GM19397 (cell line): Measurements from ENCODE around the gene CDH3.

Source experiments
- ATAC-seq: cut with Tn5 transposase; IDR thresholded peaks from one replicate; pipeline ENCODE4 v1.9.1; 2021; ENCODE audit warnings: mild to moderate bottlenecking, moderate library complexity; ENCODE audit not compliant: unreplicated experiment

CDH3 gene

DNA sequence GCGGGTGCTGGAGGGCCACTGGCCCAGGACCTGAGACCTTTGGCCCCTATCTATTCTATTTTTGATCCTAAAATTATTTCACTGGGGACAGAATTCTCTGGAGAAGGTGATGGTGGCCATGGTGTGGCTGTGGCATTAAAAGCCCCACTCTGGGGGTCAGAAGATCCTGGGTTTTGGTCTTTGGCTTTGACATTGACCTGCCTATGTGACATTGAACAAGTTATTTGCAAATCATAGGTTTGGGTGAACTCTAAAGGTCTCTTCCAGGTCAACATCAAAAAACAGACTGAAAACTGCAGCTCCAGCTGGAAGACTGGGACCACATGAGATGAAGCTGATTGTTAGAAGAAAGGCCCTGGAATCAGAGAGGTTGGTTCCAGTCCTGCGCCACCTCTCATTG is 89.7 kb downstream of the CDH3 start:
- ATAC-seq: no peak

DNA sequence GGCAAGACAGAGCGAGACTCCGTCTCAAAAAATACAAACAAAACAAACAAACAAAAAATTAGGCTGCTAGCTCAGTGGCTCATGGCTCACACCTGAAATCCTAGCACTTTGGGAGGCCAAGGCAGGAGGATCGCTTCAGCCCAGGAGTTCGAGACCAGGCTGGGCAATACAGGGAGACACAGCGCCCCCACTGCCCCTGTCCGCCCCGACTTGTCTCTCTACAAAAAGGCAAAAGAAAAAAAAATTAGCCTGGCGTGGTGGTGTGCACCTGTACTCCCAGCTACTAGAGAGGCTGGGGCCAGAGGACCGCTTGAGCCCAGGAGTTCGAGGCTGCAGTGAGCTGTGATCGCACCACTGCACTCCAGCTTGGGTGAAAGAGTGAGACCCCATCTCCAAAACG is 91.5 kb downstream of the CDH3 start:
- ATAC-seq: no peak

DNA sequence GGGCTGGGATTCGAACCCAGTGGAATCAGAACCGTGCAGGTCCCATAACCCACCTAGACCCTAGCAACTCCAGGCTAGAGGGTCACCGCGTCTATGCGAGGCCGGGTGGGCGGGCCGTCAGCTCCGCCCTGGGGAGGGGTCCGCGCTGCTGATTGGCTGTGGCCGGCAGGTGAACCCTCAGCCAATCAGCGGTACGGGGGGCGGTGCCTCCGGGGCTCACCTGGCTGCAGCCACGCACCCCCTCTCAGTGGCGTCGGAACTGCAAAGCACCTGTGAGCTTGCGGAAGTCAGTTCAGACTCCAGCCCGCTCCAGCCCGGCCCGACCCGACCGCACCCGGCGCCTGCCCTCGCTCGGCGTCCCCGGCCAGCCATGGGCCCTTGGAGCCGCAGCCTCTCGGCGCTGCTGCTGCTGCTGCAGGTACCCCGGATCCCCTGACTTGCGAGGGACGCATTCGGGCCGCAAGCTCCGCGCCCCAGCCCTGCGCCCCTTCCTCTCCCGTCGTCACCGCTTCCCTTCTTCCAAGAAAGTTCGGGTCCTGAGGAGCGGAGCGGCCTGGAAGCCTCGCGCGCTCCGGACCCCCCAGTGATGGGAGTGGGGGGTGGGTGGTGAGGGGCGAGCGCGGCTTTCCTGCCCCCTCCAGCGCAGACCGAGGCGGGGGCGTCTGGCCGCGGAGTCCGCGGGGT is 92.1 kb downstream of the CDH3 start, which contains the start of gene CDH1:
Gene CDH1, plus strand, starts transcription at position 247 of the 684 bp plus-strand sequence. Its CDS starts 124 bp downstream, at position 371.
- ATAC-seq: no peak

DNA sequence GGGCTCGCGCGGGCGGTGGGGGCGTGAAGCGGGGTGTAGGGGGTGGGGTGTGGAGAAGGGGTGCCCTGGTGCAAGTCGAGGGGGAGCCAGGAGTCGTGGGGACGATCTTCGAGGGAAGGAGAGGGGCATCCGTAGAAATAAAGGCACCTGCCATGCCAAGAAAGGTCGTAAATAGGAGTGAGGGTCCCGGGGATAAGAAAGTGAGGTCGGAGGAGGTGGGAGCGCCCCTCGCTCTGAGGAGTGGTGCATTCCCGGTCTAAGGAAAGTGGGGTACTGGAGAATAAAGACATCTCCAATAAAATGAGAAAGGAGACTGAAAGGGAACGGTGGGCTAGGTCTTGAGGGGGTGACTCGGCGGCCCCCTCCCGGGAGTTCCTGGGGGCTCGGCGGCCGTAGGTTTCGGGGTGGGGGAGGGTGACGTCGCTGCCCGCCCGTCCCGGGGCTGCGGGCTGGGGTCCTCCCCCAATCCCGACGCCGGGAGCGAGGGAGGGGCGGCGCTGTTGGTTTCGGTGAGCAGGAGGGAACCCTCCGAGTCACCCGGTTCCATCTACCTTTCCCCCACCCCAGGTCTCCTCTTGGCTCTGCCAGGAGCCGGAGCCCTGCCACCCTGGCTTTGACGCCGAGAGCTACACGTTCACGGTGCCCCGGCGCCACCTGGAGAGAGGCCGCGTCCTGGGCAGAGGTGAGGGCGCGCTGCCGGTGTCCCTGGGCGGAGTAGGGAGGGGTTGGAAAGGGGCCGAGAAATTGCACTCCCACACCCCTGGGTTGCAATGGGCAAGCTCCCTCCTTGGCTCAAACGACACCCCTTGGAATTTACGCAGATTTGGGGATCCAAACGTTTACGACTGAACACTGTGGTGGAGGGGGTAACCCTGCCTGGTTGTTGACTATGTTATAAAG is 92.9 kb downstream of the CDH3 start:
- ATAC-seq: no peak

- ATAC-seq: no peak
These were observed 95.0 kb downstream of the CDH3 start for GRCh38 chr16:68739964-68740627.

DNA sequence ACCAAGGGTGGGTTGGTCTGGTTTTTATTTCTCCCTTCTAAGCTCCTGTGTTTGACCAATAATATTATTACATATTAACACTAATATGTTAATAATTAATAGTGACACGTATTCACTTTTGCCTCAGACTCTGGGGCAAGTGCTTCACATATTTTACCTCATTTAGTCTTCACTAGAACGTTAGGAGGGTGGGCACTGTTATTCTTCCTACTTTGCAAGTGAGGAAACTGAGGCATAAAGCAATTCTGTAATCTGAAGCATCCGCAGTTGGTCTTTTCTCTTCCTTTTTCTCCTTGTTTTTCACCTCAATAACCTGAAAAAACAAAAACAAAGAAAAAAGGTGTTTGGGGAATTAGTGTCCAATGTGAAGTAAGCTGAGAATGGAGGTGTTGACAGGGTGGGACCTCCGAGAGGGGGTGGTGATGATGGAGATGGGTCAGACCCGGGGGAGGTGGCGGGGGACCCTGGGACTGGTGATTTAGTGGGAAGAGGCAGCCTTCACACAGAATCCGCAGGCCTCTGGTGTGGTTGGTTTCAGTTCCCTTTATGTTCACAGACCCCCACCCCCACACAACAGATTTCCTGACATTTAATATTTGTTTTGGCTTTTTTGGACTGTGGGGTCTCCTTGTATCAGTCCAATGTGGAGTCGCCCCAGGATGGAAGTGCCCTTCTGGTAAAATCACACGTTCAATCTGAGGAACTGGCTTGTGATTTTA is 95.7 kb downstream of the CDH3 start:
- ATAC-seq: no peak

GRCh38 chr16:68743664-68744063 is 98.6 kb downstream of the CDH3 start:
- no peak for ATAC-seq

GRCh38 chr16:68744744-68745280 is 99.7 kb downstream of the CDH3 start:
- ATAC-seq: no peak

GRCh38 chr16:68746951-68747350 is 101.8 kb downstream of the CDH3 start:
- ATAC-seq: no peak

DNA sequence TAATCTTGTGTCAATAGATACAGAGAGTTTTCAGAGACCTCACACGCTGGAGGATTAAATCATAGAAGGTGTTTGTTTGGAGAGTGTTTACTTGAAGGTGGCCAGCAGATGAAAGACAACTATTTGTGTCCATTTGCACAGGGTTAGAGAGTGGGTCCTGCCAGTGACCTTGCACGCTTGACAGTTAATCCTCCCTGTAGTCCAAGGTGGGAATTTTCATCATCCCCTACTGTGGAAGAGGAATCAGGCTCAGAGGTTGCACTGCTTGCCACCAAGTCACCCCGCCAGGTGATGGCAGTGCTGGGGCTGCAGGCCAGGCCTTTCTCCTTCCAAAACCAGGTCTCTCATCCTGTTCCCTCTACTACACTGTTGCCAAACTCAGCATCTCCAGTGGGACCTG is 104.3 kb downstream of the CDH3 start:
- no peak for ATAC-seq
